ENCODE data around the gene COL18A1.
A peak's percentile ranks its signal among the peaks of the same experiment; 100 is the strongest.
"Not testable (repeated sequence)": the region's sequence is repeated elsewhere in the genome, so short reads cannot be mapped to it uniquely, and the experiment has no call there.

Gene COL18A1

DNA sequence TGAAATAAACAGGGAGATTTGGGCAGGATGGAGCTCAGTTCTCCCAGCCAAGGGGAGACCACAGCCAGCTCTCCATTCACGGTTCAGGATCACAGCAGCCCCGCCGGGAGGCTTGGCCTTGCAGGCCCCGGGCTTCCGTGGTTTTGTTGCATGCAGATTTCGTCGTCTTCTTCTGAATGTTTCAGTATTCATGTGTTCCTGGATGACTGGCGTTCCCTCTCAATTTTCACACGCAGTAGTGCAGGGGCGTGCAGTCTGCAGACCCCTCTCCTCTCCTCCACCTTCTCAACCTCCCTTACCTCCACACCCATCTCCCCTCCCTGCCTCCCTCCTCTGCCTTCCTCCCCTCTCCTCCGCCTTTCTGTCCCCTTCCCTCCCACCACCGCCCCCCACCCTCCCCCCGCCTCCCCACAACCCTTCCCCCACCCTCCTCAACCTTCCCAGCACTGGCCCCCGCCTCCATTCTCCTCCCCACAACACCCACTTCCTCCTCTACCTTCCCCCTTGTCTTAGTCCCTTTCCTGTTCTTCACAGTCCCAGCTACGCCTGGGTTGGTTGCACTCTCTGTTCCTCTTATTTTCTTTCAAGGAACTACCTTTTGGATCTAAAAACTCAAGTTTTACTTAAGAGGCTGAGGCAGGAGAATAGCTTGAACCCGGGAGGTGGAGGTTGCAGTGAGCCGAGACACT, 145.7 kb downstream of the COL18A1 start:
- DNase-seq: peak; percentile 61 to 69

DNA sequence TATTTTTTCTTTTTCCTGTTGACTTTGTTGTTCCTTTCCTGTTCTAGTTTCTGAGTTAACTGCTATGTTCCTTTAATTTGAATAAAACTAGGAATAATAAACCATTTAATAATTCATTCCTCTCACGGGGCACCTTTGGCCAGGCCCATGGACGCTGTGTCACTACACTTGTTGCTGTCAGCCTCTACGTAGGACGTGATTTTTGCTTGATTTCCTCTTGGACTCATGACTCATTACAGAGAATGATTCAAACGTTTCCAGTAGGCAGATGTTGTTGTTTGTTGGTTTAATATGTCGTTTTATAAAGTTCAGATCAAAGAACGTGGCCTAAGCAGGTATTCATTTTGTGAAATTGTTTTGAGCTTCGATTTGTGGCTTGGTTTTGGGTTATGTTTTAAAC, 146.4 kb downstream of the COL18A1 start:
- DNase-seq: peak; percentile 45 to 54

DNA sequence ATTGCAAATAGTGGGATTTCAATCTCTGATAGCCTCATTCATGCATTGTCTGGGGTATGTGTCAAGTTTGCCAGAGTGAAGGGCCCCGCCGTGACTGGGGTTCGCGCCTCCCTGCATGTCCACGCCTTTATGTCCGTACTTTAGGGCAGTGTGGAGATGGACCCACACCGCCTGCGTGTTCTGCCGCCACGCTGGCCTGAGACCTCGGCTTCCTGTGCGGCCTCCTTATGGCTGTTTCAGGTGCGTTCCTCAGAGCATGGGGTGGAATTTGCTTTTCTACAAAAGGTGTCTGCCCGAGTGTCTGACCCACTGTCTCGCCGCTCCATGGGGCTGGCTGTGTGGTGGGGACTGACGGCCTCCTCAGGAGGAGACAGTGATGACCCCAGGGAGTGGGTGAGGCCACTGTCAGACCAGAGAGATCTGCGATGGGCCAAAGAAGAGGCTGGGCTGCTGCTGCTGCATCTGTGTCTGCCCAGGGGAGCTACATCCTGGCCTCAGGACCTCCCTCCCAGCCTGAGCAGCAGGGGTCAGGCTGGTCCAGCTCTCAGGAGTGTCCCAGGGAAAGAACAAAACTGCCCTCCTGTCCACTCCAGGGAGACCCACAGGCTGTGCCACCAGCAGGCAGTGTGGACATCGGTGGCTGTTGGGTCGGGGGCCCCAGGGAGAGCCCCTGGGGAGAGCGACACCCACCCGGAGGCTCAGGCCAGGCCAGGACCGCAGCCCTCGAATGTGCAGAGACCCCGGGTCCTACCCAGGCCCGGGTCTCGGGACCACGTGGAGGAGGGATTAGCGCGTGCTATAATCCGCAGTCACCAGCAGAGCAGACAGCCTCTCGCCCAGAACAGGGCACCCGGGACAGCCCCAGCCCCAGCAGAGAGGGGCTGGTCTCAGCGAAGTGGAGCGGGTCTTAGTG, 147.1 kb downstream of the COL18A1 start:
- no peak for DNase-seq

DNA sequence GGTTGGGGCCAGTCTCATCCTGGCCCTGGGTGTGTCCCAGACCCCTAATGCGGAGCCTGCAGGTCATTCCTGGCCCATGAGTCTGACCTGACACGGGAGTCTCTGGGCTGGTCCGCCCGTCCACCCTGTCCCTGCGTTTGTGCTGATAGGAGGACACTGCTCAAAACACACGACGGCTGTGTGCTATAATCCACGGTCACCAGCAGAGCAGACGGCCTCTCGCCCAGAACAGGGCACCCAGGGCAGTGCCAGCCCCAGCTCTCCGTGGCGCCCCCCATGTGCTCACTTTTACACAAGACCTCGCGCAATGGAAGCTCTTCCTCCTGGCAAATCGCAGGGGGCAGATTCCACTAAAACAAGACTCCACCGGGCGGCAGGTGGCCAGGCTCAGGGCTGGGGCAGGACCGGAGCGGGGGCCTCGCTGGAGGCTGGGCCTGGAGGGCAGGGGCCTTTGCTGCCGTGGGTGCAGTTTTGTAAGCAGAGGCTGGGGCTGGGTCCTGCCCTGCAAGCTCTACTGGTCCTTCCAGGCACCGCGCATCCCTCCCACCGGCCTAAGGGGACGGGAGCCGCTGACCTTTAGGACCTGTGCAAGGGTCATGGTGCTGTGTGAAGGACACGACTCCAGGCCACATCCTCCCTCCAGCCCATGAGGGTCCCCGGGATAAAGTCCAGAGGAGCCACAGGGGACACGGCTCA, 147.9 kb downstream of the COL18A1 start:
- DNase-seq: no peak

DNA sequence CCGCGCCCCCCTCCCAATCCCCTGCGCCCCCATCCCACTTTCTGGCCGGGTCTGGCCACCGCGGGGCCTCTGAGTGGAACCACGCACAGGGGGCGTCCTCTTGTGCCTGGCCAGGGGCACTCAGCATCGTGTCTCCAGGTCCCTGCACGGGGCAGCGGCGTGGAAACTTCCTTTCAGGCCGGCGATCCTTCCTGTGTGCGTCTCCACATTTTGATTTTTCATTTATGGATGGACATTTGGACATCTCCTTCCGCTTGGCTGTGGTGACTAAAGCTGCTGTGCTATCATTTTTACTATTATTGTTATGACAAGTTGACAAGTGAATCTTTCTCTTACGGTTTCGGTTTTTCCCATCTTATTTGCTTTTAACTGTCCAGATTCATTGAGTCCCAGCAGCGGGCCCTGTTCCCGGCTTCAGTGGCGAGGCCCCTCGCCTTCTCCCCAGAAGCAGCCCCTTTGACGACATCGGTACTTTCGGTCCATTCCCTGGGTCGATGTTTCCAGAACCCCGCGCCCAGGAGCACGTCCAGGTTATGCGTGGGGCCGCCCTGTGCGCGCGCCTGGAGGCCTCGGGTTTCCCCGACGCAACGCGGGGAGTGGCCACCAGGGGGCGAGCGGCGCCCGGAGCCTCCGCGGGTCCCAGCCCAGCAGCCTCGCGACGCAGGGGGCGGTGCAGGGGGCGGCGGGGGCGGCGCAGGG, 149.7 kb downstream of the COL18A1 start:
- peak; percentile 90 to 92 for DNase-seq

DNA sequence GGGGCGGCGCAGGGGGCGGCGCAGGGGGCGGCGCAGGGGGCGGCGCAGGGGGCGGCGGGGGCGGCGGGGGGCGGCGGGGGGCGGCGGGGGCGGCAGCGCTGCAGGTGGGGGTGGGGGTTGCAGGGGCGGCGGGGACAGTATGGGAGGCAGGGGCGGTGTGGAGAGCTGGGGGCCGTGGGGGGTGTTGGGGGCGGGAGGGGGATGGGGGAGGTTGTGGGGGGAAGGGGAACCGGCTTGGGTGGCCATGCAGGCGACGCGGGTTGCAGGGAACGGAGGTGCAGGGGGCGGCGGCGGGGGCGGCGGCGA, 150.2 kb downstream of the COL18A1 start:
- no peak for DNase-seq

DNA sequence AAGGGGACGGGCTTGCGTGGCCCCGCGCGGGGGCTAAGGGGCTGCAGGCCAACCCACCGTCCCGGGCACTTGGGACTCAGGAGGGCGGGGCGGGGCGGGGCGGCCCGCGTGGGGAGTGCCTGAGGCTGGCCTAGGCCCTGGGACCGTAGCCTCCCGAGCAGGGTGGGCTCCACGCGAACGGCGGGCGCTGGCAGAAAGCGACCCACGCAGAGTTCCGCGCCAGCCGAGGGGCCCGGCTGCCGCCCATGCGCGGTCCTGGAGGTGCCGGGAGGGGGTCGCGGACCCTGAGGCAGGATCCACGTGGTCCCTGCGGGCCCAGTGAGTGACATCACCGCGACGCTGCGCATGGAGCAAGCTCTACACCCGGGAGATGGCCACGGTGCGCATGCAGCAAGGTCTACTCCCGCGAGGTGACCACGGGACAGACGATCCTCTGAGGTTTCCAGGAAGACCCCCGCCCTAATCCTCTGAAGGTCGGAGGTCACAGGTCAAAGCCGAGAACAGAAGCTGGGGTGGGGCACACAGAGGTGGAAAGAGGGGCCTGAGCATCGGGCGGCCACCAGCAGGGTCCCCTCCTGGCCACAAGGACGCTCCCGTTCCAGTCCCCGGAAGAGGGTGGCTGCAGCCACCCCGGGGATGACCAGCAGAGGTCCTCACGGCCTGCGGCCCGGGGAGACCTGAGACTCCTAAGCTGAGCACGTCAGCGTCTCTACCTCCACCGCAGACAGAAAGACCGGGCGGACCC, 150.8 kb downstream of the COL18A1 start:
- peak; percentile 51 to 70 for DNase-seq

DNA sequence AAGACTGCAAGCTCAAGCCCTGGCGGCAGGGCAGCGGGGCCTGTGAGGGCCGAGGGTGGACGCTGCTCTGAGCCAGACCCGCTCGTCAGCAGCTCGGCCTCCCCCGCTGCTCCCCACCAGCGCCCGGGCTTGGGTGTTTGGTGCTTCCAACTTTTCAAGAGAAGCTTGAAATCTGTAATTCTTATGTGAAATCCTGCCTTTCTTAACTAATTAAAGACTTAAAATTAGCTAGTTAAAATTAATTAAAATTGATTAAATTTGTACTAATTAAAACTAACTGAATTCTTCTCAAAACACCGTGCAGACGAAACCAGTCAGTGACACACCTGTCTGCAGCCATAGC, 151.3 kb downstream of the COL18A1 start:
- no peak for DNase-seq

DNA sequence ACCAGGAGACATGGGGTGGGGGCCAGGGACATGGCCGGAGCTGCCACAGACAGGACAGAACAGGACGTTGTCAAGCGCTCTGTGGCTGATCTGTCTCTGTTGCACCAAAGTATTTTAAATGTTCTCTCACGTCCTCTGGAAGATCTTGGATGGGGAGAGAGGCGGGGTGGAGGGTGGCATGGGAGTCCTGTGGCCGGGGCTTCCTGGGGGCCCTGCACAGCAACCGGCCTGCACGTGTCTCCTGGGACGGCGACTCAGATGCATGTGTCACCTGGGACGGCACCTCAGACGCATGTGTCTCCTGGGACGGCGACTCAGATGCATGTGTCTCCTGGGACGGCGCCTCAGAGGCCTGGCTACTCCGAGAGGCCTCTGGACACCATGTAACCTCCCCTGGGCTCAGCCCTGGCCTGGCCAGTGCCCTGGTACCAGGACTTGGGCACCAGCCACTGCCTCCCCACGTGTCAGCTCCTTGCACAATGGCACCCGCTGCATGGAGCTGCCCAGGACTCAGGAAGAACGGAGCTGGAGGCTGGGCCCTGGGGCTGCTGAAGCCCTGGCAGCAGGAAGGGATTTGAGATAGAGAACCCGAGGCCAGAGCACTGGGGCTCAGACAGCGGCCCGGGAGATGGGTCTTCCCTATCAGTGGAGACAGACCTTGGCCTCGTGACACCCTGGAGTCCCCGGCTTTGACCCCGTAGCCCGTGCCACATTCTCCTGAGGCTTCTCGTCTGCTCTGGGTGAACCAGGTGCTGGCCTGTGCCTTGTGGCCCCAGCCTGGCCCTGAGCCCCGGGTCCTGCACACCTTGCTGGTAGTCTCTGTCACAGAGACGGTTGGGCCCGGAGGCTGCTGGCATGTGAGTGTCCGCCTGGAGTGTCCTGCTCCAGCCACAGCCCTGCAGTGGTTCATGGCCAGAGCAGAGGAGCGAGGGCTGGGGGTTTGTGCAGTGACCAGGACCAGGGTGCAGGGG, 152.0 kb downstream of the COL18A1 start:
- DNase-seq: no peak

DNA sequence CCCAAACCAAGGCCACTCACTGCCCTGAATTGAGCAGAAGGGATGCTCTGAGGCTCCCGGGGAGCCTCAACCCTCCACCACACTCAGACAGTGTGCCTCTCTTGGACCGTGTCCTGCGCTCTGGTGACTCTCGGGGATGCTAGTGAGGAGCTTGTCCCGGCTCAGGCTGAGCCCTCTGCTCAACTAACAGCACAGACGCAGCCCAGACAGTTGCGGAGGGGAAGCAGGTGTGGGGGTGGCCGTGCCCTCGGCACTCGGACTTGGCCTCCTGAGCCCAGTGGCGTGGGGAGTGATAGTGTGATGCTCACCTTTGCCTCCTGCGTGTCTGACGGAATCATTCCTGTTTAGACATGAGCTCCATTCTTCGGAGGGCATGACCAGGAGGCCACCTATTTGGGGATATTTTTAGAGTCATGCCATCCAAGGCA, 152.7 kb downstream of the COL18A1 start:
- DNase-seq: no peak

DNA sequence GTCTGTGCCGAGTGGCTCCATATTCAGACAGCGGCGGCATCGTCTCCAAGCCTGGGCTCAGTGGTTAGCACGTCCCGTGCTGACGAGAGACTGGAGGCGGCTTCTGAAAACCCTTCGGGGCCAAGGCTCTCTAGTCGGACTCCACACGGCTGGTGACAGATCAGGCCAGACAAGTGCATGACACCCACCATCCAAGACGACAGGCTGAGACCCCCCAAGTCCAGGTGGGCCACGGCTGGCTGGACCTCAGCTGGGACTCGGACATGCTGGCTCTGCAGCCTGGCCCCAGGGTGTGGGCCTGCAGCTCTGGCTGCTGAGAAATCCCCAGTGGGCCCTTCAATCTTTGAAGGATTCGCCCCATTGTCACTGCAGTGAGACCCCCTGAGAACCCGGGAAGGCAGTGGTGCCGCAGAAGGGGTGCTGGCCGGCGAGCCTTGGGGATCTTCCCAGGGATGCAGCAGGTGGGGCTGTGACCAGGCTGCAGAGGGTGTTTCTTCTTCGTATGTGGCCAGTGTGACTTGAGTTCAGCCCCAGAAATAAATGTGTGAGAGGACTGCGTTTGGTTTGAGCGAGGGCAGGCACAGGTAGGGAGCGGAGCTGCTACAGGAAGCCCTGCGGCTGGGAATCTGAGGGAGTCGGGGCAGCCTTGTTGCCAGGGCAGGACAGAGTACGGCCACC, 153.2 kb downstream of the COL18A1 start:
- no peak for DNase-seq

DNA sequence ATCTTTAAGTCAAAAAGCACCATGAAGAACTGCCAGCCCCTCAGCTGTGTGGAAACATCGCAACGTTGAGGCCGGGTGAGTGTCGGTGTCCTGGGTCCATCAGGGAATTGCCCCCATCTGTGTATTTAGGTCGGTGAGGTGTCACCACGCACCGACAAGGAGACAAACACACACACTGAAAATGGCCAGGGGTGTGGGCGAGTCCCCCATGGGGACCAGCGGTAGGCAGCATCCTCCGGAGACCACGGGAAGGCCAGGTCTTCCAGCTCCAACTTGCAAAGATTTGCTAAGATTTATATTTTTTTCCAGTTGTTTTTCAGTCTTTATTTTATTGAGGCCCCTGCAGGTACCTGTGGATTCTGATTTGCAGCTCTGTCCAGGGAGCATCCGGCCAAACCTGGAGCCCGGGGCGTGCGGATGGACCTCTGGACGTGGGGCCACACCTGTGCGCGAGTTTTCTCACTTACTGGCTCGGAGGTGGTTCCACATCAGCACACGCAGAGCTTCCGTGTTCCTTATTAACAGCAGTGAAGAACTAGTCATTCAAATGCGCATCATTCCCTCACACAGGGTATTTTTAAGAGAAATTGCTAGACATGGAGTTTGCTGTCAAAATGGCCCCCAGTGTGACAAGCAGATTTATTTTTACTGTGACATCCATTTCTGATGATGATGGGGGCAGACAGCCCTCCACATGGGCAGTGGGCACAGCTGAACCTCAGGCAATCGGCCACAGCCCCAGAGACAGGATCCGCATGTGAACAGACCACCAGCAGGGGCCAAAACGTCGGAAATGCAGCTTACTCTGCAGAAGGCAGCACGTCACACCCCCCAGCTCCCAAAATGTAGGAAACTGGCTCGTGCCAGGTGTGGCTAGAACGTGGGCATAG, 154.5 kb downstream of the COL18A1 start:
- DNase-seq: no peak

DNA sequence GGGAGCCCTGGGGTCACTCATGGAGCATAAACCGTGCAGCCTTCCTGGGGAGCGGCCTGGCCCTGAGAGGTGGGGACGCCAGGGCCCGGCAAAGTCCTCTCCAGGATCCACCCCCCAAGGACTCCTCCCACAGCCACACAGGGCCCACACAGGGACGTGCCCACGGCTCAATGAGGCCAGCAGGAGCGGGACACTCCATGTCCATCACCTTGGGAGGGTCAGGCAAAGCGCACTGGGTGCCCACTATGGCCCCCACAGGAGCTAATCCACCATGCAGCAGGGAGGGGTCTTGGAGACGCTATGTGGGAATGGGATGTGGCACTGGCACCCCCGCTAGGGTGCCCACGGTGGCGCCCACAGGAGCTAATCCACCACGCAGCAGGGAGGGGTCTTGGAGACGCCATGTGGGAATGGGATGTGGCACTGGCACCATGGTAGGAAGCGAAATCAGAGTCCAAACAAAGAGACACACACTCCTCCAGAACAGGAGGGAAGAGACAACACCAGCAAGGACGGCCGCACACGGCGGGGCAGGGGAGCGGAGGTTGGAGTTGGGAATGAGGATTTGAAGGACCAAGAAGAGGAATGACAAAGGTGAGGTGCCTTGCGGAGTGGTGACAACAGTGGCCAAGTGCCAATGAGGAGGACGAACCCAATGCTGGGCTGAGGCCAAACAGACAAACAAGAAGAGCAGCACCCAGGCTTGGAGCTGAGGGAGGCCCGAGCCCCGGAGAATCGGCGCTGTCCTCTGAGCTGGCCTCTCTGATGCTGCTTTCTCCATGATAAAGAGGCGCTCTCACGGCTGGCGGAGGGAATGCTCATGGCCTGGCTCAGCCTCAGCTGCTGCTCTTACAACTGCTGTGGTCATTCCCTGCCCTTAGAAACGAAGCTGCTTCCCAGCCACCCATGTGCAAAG, 155.4 kb downstream of the COL18A1 start:
- no peak for DNase-seq

DNA sequence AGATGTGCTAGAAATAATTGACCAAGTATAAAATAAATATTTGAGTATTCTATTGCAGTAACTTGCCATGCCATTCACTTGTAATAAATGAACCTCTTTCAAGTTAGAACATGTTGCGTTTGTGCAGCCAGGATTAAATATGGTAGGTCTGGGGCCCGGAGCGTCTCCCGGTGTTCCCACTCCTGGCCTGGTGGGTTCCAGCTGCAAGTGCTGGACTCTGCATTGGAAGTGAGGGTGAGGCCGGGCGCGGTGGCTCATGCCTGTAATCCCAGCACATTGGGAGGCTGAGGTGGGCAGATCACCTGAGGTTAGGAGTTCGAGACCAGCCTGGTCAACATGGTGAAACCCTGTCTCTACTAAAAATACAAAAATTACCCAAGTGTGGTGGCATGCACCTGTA, 156.3 kb downstream of the COL18A1 start:
- not testable (repeated sequence) for DNase-seq

DNA sequence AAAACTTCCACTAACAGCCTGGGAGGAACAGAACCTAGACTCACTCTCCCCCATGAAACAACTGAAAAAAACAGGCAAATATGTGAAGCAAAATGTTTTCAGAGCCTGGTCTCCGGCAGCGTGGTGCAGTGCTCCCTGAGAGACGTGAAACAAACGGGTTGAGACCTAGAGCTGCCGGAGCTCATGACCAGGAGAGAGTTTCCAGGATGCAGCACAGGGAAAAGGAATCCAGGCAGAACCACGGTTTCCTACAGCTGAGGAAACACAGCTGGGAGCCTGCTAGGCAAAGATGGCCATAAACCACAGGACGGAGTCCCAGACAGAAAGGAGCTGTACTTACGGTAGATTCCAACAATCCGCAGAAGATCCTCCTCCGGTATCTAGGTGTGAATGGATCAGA, 157.4 kb downstream of the COL18A1 start:
- no peak for DNase-seq

DNA sequence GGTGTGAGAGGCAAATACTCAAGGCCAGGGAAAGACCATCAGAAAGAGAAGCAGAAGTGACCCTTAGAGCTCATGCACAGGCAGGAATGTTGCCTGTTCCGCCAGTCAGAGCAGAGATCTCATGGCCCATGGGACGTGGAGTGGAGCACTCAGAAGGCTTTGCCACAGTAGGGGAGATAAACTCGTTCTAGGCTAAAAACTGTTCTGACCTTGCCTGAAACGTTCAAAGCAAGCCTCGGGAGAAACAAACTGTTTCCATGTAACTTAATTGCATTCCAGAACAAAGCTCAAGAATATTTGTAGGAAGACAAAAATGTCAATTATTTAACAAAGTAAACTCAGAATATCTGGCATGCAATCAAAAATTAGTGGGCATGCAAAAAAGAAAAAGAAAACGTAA, 158.0 kb downstream of the COL18A1 start:
- no peak for DNase-seq
